Measurements from ENCODE around the gene SPAG16. TPM values are rescaled to one million over a fixed set of nuclear protein-coding genes. Genes with fewer than 3 reads are reported as not detected.

Gene SPAG16
- total RNA-seq, 1 experiment from 2014 or later: 13.0 TPM

DNA sequence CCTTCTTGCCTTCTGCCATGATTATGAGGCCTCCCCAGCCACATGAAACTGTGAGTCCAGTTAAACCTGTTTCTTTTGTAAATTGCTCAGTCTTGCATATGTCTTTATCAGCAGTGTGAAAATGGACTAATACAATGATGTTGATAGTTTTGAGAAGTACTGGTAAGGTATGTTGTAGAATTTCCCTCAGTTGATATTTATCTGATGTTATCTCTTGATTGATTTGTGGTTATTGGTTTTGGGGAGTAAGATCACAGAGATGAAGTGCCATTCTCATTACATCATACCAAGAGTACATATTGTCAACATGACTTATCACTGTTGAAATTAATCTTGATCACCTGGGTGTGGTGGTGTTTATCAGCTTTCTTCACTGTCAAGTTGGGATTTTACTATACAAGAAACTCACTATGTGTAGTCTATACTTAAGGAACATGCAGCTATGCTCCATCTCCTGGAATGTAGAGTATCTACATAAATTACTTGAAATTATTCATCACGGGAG lies 5.1 kb upstream of the SPAG16 start:
- in situ Hi-C loops (cut with HindIII; ENCODE audit: low pct_unique_long_range_greater_than_20kb, low sequenced_read_pairs) (no loop called here), intact Hi-C loops (cut with micrococcal nuclease; ENCODE audit: unreplicated experiment) (no loop called here)
- Histone ChIP-seq H3K4me3 (ENCODE audit: low read depth in 2 of 2, low read length in 2 of 2) (no peak overlapping the region), H3K27ac (ENCODE audit: low read length) (no peak overlapping the region), H3K36me3 (ENCODE audit: control insufficient read depth, insufficient read depth, low read length) (no peaks in the 10 kb centered on the region), H3K4me1 (ENCODE audit: control insufficient read depth, insufficient read depth, low read length) (peaks cover 2% of the 10 kb centered on the region; the same call in 1 of the 2 replicates), H3K9me3 (ENCODE audit: control insufficient read depth, insufficient read depth, low read depth, low read length) (no peaks in the 10 kb centered on the region), H3K27me3 (ENCODE audit: control insufficient read depth, insufficient read depth, low read length) (no peaks in the 10 kb centered on the region)
- no TSS peak for BruUV-seq (replicated peaks)
- no peak for ATAC-seq
- DNase-seq (ENCODE audit: low read depth, low spot score): no peak
- CTCF ChIA-PET: no interaction called here
- TF ChIP-seq, protein P1, sequence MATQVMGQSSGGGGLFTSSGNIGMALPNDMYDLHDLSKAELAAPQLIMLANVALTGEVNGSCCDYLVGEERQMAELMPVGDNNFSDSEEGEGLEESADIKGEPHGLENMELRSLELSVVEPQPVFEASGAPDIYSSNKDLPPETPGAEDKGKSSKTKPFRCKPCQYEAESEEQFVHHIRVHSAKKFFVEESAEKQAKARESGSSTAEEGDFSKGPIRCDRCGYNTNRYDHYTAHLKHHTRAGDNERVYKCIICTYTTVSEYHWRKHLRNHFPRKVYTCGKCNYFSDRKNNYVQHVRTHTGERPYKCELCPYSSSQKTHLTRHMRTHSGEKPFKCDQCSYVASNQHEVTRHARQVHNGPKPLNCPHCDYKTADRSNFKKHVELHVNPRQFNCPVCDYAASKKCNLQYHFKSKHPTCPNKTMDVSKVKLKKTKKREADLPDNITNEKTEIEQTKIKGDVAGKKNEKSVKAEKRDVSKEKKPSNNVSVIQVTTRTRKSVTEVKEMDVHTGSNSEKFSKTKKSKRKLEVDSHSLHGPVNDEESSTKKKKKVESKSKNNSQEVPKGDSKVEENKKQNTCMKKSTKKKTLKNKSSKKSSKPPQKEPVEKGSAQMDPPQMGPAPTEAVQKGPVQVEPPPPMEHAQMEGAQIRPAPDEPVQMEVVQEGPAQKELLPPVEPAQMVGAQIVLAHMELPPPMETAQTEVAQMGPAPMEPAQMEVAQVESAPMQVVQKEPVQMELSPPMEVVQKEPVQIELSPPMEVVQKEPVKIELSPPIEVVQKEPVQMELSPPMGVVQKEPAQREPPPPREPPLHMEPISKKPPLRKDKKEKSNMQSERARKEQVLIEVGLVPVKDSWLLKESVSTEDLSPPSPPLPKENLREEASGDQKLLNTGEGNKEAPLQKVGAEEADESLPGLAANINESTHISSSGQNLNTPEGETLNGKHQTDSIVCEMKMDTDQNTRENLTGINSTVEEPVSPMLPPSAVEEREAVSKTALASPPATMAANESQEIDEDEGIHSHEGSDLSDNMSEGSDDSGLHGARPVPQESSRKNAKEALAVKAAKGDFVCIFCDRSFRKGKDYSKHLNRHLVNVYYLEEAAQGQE (IDR thresholded peaks at IDR 0.05; ENCODE audit: insufficient read depth in 1 of 2, low read depth in 2 of 2, low read length in 1 of 2): no peak
- TF ChIP-seq SIN3A (IDR thresholded peaks at IDR 0.05; ENCODE audit: borderline replicate concordance, insufficient read depth, low read depth, low read length) (no peak), POLR2AphosphoS5 (IDR thresholded peaks at IDR 0.05; ENCODE audit: low read depth, low read length) (no peak)
- POLR2A ChIA-PET: no interaction called here

DNA sequence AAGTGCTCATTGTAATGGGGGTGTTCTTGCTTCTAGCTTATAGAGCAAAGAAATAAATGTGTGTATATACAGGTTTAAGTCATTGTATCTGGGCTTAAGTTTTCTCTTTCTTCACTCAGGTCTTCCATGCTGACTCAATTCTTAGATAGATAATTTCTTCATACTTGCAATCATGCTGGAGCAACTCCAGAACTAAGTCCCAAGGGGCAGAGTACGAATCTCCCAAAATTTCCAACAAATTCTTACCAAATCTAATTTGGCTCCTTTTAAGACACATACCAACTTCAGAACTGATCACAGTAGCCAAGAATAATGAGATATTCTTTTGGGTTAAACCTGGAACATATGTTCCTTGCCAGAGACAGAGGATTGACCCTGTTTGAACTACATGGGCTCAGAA lies 4.3 kb upstream of the SPAG16 start:
- TF ChIP-seq TCF7L2 (IDR thresholded peaks at IDR 0.05; ENCODE audit: low read depth, low read length): no peak
- TF ChIP-seq, protein P2, sequence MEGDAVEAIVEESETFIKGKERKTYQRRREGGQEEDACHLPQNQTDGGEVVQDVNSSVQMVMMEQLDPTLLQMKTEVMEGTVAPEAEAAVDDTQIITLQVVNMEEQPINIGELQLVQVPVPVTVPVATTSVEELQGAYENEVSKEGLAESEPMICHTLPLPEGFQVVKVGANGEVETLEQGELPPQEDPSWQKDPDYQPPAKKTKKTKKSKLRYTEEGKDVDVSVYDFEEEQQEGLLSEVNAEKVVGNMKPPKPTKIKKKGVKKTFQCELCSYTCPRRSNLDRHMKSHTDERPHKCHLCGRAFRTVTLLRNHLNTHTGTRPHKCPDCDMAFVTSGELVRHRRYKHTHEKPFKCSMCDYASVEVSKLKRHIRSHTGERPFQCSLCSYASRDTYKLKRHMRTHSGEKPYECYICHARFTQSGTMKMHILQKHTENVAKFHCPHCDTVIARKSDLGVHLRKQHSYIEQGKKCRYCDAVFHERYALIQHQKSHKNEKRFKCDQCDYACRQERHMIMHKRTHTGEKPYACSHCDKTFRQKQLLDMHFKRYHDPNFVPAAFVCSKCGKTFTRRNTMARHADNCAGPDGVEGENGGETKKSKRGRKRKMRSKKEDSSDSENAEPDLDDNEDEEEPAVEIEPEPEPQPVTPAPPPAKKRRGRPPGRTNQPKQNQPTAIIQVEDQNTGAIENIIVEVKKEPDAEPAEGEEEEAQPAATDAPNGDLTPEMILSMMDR (IDR thresholded peaks at IDR 0.05): no peak
- no peak for TF ChIP-seq POLR2AphosphoS5 (IDR thresholded peaks at IDR 0.05; ENCODE audit: low read depth, low read length)
- TF ChIP-seq SIN3A (IDR thresholded peaks at IDR 0.05; ENCODE audit: borderline replicate concordance, insufficient read depth, low read depth, low read length): no peak
- TF ChIP-seq, protein P1 (IDR thresholded peaks at IDR 0.05; ENCODE audit: insufficient read depth in 1 of 2, low read depth in 2 of 2, low read length in 1 of 2): no peak
- POLR2A ChIA-PET: no interaction called here
- no peak for ATAC-seq

More for the DNA sequence above, 4.3 kb upstream of the SPAG16 start:
- Histone ChIP-seq H3K27me3 (ENCODE audit: control insufficient read depth, insufficient read depth, low read length) (no peaks in the 10 kb centered on the region), H3K4me3 (ENCODE audit: low read depth in 2 of 2, low read length in 2 of 2) (no peak overlapping the region), H3K36me3 (ENCODE audit: control insufficient read depth, insufficient read depth, low read length) (no peaks in the 10 kb centered on the region), H3K9me3 (ENCODE audit: control insufficient read depth, insufficient read depth, low read depth, low read length) (no peaks in the 10 kb centered on the region), H3K4me1 (ENCODE audit: control insufficient read depth, insufficient read depth, low read length) (peaks cover 4% of the 10 kb centered on the region), H3K27ac (ENCODE audit: low read length) (no peak overlapping the region)
- BruUV-seq (replicated peaks): no TSS peak
- intact Hi-C loops (cut with micrococcal nuclease; ENCODE audit: unreplicated experiment) (no loop called here), in situ Hi-C loops (cut with HindIII; ENCODE audit: low pct_unique_long_range_greater_than_20kb, low sequenced_read_pairs) (no loop called here)
- CTCF ChIA-PET: no interaction called here
- DNase-seq (ENCODE audit: low read depth, low spot score): no peak

Measured in Panc1 (cell line).